ENCODE data around the gene AFF4. TPM values are rescaled to one million over a fixed set of nuclear protein-coding genes. Genes with fewer than 3 reads are reported as not detected.

AFF4 gene
- polyA plus RNA-seq, 3 donors: 9.7 to 17.7 (median 17.6) TPM

DNA sequence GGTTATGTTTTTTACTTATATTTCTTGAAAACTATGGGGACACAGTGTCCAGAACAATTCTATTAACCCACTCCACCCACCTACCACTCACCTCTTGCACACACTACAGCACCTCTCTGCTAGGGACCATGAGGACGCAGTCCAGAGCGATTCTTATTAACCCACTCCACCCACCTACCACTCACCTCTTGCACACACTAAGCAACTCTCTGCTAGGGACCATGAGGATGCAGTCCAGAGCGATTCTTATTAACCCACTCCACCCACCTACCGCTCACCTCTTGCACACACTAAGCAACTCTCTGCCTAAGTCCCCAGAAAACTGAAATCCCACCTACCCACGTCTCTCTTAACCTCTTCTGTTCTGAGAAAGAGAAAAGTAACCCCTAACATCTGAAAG is 130.8 kb downstream of the AFF4 start:
- no peak for DNase-seq
- Histone ChIP-seq H3K4me1 (ENCODE audit: control insufficient read depth in 1 of 2, insufficient read depth in 2 of 2, low read length in 2 of 2) (peaks cover 32 to 45% of the 10 kb centered on the region in 2 donors), H3K79me2 (ENCODE audit: insufficient read depth, low read length) (peaks cover 11% of the 10 kb centered on the region), H3K27ac (ENCODE audit: low read depth in 1 of 2, low read length in 2 of 2) (no peak overlapping the region), H3K4me3 (replicated peaks in 1 of 3; ENCODE audit: low read depth in 2 of 3, low read length in 3 of 3) (no peak overlapping the region), H3K36me3 (replicated peaks in 1 of 2; ENCODE audit: control insufficient read depth in 1 of 2, insufficient read depth in 2 of 2, low read length in 2 of 2) (peaks cover 0 to 8% of the 10 kb centered on the region in 2 donors), H2AFZ (ENCODE audit: insufficient read depth, low read depth, low read length, poor library complexity, severe bottlenecking) (no peak overlapping the region), H3K4me2 (replicated peaks; ENCODE audit: extremely low read depth, low read length, poor library complexity, severe bottlenecking) (no peak overlapping the region), H3K27me3 (ENCODE audit: control insufficient read depth in 2 of 2, insufficient read depth in 2 of 2, low read length in 2 of 2) (peaks cover 12 to 33% of the 10 kb centered on the region in 2 donors), H3K9me3 (replicated peaks in 1 of 2; ENCODE audit: control insufficient read depth in 1 of 2, insufficient read depth in 1 of 2, low read length in 2 of 2) (no peaks in the 10 kb centered on the region), H4K20me1 (ENCODE audit: insufficient read depth, low read length) (peaks cover 23% of the 10 kb centered on the region), H3K9ac (ENCODE audit: insufficient read depth, low read length, poor library complexity, severe bottlenecking) (no peak overlapping the region)
- no peak overlapping the region for H3K27ac Mint-ChIP-seq
- WGBS (ENCODE audit: insufficient coverage): 98% methylated on average over 5 of the region's 5 CpGs
- H3K4me3 Mint-ChIP-seq: no peak overlapping the region
- TF ChIP-seq, protein P1, sequence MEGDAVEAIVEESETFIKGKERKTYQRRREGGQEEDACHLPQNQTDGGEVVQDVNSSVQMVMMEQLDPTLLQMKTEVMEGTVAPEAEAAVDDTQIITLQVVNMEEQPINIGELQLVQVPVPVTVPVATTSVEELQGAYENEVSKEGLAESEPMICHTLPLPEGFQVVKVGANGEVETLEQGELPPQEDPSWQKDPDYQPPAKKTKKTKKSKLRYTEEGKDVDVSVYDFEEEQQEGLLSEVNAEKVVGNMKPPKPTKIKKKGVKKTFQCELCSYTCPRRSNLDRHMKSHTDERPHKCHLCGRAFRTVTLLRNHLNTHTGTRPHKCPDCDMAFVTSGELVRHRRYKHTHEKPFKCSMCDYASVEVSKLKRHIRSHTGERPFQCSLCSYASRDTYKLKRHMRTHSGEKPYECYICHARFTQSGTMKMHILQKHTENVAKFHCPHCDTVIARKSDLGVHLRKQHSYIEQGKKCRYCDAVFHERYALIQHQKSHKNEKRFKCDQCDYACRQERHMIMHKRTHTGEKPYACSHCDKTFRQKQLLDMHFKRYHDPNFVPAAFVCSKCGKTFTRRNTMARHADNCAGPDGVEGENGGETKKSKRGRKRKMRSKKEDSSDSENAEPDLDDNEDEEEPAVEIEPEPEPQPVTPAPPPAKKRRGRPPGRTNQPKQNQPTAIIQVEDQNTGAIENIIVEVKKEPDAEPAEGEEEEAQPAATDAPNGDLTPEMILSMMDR (IDR thresholded peaks at IDR 0.05): no peak
- H3K9me3 Mint-ChIP-seq: peaks cover 0 to 7% (median 2%) of the 10 kb centered on the region in 7 donors
- intact Hi-C loops (cut with micrococcal nuclease): loop anchor here in 1 of 2 donors (5.0 kb wide), 1 partner anchor 50 kb away; no protein-coding TSS in a partner anchor
- peaks cover 12 to 19% of the 10 kb centered on the region in 2 donors for H3K36me3 Mint-ChIP-seq
- H3K27me3 Mint-ChIP-seq (ENCODE audit: low read depth in 3 of 3): peaks cover 35 to 51% (median 36%) of the 10 kb centered on the region in 3 donors
- peaks cover 36% of the 10 kb centered on the region for H3K4me1 Mint-ChIP-seq

DNA sequence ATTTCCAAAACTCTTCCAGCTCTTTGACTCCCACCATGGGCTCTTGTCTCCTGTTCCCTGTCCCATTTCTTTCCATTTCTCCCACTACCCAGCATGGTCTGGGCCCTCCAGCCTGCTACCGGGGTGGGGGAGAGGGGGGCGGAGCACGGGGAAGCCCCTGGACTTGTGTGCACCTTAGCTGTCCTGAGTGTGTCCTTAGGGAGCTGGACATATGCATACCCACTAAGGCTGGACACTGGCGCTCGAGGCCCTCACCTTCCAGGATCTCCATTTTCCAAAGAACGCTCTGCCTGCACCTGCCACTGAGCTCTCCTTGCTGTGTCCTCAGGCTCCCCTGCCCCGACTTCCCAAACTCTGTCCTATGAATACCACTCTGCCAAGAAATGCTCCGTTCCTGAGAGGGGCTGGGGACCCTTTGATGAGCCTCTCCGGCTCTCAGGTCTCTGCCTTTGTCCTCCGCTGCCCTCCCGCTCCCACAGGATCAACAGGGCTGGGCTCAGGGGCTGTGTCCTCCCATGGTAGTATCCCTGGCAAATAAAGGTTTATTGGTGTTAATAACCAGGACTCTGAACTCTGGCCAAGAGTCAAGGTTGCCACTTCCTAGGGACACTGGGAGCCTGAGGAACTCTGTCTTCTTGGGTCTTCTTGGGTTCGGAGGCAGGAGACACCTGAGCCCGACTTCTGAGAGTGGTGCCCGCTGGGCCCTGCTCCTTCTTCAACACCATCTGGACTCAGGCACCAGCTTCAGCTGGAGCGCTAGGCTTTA is 132.2 kb downstream of the AFF4 start:
- peak overlapping the region in 1 of 2 donors; percentile 71 for H3K27ac ChIP-seq (ENCODE audit: low read depth in 1 of 2, low read length in 2 of 2)
- peaks cover 36% of the 10 kb centered on the region for H4K20me1 ChIP-seq (ENCODE audit: insufficient read depth, low read length)
- peaks cover 18 to 33% of the 10 kb centered on the region in 2 donors for H3K4me1 ChIP-seq (ENCODE audit: control insufficient read depth in 1 of 2, insufficient read depth in 2 of 2, low read length in 2 of 2)
- peak overlapping the region in 2 of 3 experiments; percentile 27 to 76 for H3K4me3 ChIP-seq (replicated peaks in 1 of 3; ENCODE audit: low read depth in 2 of 3, low read length in 3 of 3)
- peak overlapping the region; percentile 82 for H3K9ac ChIP-seq (ENCODE audit: insufficient read depth, low read length, poor library complexity, severe bottlenecking)
- Mint-ChIP-seq H3K4me1 (peaks cover 30% of the 10 kb centered on the region), H3K27ac (peak overlapping the region in 4 of 7 donors; percentile 33 to 86 (median 58)), H3K9me3 (peaks cover 0 to 16% (median 7%) of the 10 kb centered on the region in 7 donors), H3K36me3 (peaks cover 22 to 32% of the 10 kb centered on the region in 2 donors), H3K27me3 (ENCODE audit: low read depth in 3 of 3) (peaks cover 48 to 64% (median 49%) of the 10 kb centered on the region in 3 donors), H3K4me3 (peak overlapping the region; percentile 88 to 91)
- peaks cover 19 to 46% of the 10 kb centered on the region in 2 donors for H3K27me3 ChIP-seq (ENCODE audit: control insufficient read depth in 2 of 2, insufficient read depth in 2 of 2, low read length in 2 of 2)
- H2AFZ ChIP-seq (ENCODE audit: insufficient read depth, low read depth, low read length, poor library complexity, severe bottlenecking): peak overlapping the region; percentile 90
- H3K36me3 ChIP-seq (replicated peaks in 1 of 2; ENCODE audit: control insufficient read depth in 1 of 2, insufficient read depth in 2 of 2, low read length in 2 of 2): peaks cover 0 to 19% of the 10 kb centered on the region in 2 donors
- intact Hi-C loops (cut with micrococcal nuclease): loop anchor here (2.0 to 5.0 kb wide), 2 partner anchors 50 to 51 kb away; no protein-coding TSS in a partner anchor
- WGBS (ENCODE audit: insufficient coverage): 99% methylated on average over 9 of the region's 15 CpGs
- DNase-seq: no peak
- H3K4me2 ChIP-seq (replicated peaks; ENCODE audit: extremely low read depth, low read length, poor library complexity, severe bottlenecking): peak overlapping the region; percentile 82
- peaks cover 0 to 7% of the 10 kb centered on the region in 2 donors for H3K9me3 ChIP-seq (replicated peaks in 1 of 2; ENCODE audit: control insufficient read depth in 1 of 2, insufficient read depth in 1 of 2, low read length in 2 of 2)
- TF ChIP-seq, protein P1 (IDR thresholded peaks at IDR 0.05): no peak
- H3K79me2 ChIP-seq (ENCODE audit: insufficient read depth, low read length): peaks cover 11% of the 10 kb centered on the region
